T-cell (primary cell): ENCODE data around the gene IRF2. TPM values are rescaled to one million over a fixed set of nuclear protein-coding genes. Genes with fewer than 3 reads are reported as not detected.

Source experiments
- ATAC-seq, 4 experiments: fragments of 200-7000 bp in 3 of 4; fragments of 150-1000 bp in 1 of 4; cut with Tn5 transposase; replicated peaks in 1 of 4; 1 replicate in 3 of 4; 2 replicates in 1 of 4; pipeline ENCODE4 v1.10.0; 2021; ENCODE audit warnings: moderate library complexity in 3 of 4, mild to moderate bottlenecking in 2 of 4, moderate number of reproducible peaks in 1 of 4
- CTCF ChIA-PET, 2 donors: fragments of 300-600 bp; sonication (Branson Sonifier 250); formaldehyde crosslinking; loops; one replicate each; lab custom pipeline; 2022; ENCODE audit warnings: antibody characterized with exemption in 2 of 2; lab: Charles Lee
- POLR2A ChIA-PET, 2 donors: fragments of 300-600 bp; sonication (Branson Sonifier 250); formaldehyde crosslinking; loops; one replicate each; lab custom pipeline; 2022; ENCODE audit warnings: antibody characterized with exemption in 2 of 2; lab: Charles Lee
- DNase-seq, 35 experiments: peaks; one replicate each; pipeline versions ENCODE4 v3.0.0 to v3.0.0-alpha.2; 2013 to 2023
- H3K27ac ChIP-seq: one replicate; pipeline ENCODE4 v1.5.1; 2013; ENCODE audit warnings: low read length
- H3K27me3 ChIP-seq, 2 experiments: replicated peaks in 1 of 2; 1 replicate in 1 of 2; 2 replicates in 1 of 2; pipeline versions ENCODE4 v1.6.1 to v1.7.0; 2013; ENCODE audit warnings: low read length in 1 of 2, mixed read lengths in 1 of 2; ENCODE audit not compliant: control insufficient read depth in 2 of 2, insufficient read depth in 2 of 2; ENCODE audit errors: extremely low read depth in 1 of 2
- H3K36me3 ChIP-seq, 2 donors: 1 replicate in 1 of 2; 2 replicates in 1 of 2; pipeline versions ENCODE4 v1.6.1 to v1.7.0; 2013; ENCODE audit warnings: low read length in 1 of 2; ENCODE audit not compliant: control insufficient read depth in 2 of 2, insufficient read depth in 1 of 2; ENCODE audit errors: extremely low read depth in 1 of 2
- H3K4me1 ChIP-seq, 2 experiments: 1 replicate in 1 of 2; 2 replicates in 1 of 2; pipeline versions ENCODE4 v1.6.1 to v1.7.0; 2013; ENCODE audit warnings: low read length in 2 of 2, mixed read lengths in 1 of 2; ENCODE audit not compliant: insufficient read depth in 2 of 2, control insufficient read depth in 1 of 2; ENCODE audit errors: extremely low read depth in 1 of 2
- H3K4me3 ChIP-seq, 2 donors: 1 replicate in 1 of 2; 2 replicates in 1 of 2; pipeline versions ENCODE4 v1.5.1 to v1.7.0; 2013; ENCODE audit warnings: mild to moderate bottlenecking in 2 of 2, low read length in 1 of 2, moderate library complexity in 1 of 2; ENCODE audit not compliant: control insufficient read depth in 1 of 2; ENCODE audit errors: extremely low read depth in 1 of 2
- H3K9me3 ChIP-seq: 2 replicates; pipeline ENCODE4 v1.7.0; 2013
- H3K27ac Mint-ChIP-seq, 2 donors: one replicate each; pipeline ENCODE4 v1.8.0; 2020 to 2021; ENCODE audit warnings: mild to moderate bottlenecking in 2 of 2, mixed read lengths in 2 of 2
- H3K27me3 Mint-ChIP-seq, 2 donors: one replicate each; pipeline ENCODE4 v1.8.0; 2021 to 2022; ENCODE audit warnings: mixed read lengths in 2 of 2
- H3K36me3 Mint-ChIP-seq: one replicate; pipeline ENCODE4 v1.8.0; 2021; ENCODE audit warnings: mixed read lengths
- H3K4me1 Mint-ChIP-seq, 3 donors: one replicate each; pipeline ENCODE4 v1.8.0; 2020 to 2022; ENCODE audit warnings: mixed read lengths in 3 of 3, mild to moderate bottlenecking in 1 of 3
- H3K4me3 Mint-ChIP-seq, 3 donors: one replicate each; pipeline ENCODE4 v1.8.0; 2020 to 2022; ENCODE audit warnings: mild to moderate bottlenecking in 3 of 3, mixed read lengths in 3 of 3, moderate library complexity in 3 of 3
- H3K9me3 Mint-ChIP-seq, 3 donors: one replicate each; pipeline ENCODE4 v1.8.0; 2020 to 2022; ENCODE audit warnings: mixed read lengths in 3 of 3
- WGBS: methylation state at CpG from one replicate; pipeline ENCODE4 v1.1.5; 2013; ENCODE audit warnings: missing lambda C conversion rate; ENCODE audit not compliant: insufficient coverage; 5-methylcytosine and 5-hydroxymethylcytosine counted together
- total RNA-seq, 35 experiments: library from RNA in 6 of 35; stranded (reverse) in 6 of 35; fragments of 120-200 nt in 1 of 35; gene quantifications; one replicate each; pipeline versions ENCODE4 v1.2.1 to v1.2.4 and lab custom pipeline; 2013 to 2026

The IRF2 gene
- total RNA-seq, 5 donors from 2014 or later (not counting 1 experiment from before 2014, with no cell fraction given), result 45.5 to 73.4 (median 59.1) TPM

- ATAC-seq, result peak in 1 of 4 experiments; percentile 31
Measured at GRCh38 chr4:184409502-184409901, 64.8 kb downstream of the IRF2 start.

GRCh38 chr4:184408684-184409081 is 65.7 kb downstream of the IRF2 start:
- Mint-ChIP-seq H3K4me3 (peak overlapping the region in 1 of 3 donors; percentile 63), H3K27me3 (no peaks in the 10 kb centered on the region), H3K9me3 (no peaks in the 10 kb centered on the region), H3K27ac (peak overlapping the region; percentile 94 to 95), H3K4me1 (peaks cover 53 to 65% (median 57%) of the 10 kb centered on the region in 3 donors), H3K36me3 (peaks cover 58% of the 10 kb centered on the region)
- Histone ChIP-seq H3K36me3 (peaks cover 6 to 67% of the 10 kb centered on the region in 2 donors), H3K9me3 (no peaks in the 10 kb centered on the region), H3K4me3 (no peak overlapping the region), H3K27me3 (no peaks in the 10 kb centered on the region), H3K4me1 (peaks cover 14 to 28% of the 10 kb centered on the region in 2 experiments), H3K27ac (peak overlapping the region; percentile 62)
- CTCF ChIA-PET, result interaction anchor here in 1 of 2 donors (0.6 kb wide), 1 partner anchor 168 kb away, joined by 6 read pairs; no protein-coding TSS in a partner anchor
- ATAC-seq (no peak), DNase-seq (no peak)
- POLR2A ChIA-PET, result interaction anchor here in 1 of 2 donors (0.6 kb wide), 1 partner anchor 44 kb away, joined by 14 read pairs; no protein-coding TSS in a partner anchor
- 88% methylated on average over 3 of the region's 3 CpGs for WGBS

More at GRCh38 chr4:184409502-184409901, 64.8 kb downstream of the IRF2 start:
- H3K27me3 ChIP-seq, result no peaks in the 10 kb centered on the region
- Mint-ChIP-seq H3K27me3 (no peaks in the 10 kb centered on the region), H3K4me1 (peaks cover 59 to 73% (median 65%) of the 10 kb centered on the region in 3 donors), H3K4me3 (peak overlapping the region; percentile 44 to 63 (median 50)), H3K36me3 (peaks cover 56% of the 10 kb centered on the region), H3K9me3 (no peaks in the 10 kb centered on the region), H3K27ac (peak overlapping the region; percentile 94 to 95)
- POLR2A ChIA-PET, result interaction anchor here (0.6 to 0.7 kb wide), 2 partner anchors 29 to 1778 kb away, joined by 4 to 9 read pairs; no protein-coding TSS in a partner anchor
- H3K9me3 ChIP-seq, result no peaks in the 10 kb centered on the region
- H3K27ac ChIP-seq, result peak overlapping the region; percentile 62
- CTCF ChIA-PET, result interaction anchor here (0.6 to 0.9 kb wide), 4 partner anchors 22 to 809 kb away, joined by 3 to 5 read pairs (median 4); no protein-coding TSS in a partner anchor
- H3K4me1 ChIP-seq, result peaks cover 14 to 31% of the 10 kb centered on the region in 2 experiments
- peaks cover 6 to 66% of the 10 kb centered on the region in 2 donors for H3K36me3 ChIP-seq
- WGBS, result 69% methylated on average over 7 of the region's 9 CpGs
- no peak for DNase-seq
- no peak overlapping the region for H3K4me3 ChIP-seq

DNA sequence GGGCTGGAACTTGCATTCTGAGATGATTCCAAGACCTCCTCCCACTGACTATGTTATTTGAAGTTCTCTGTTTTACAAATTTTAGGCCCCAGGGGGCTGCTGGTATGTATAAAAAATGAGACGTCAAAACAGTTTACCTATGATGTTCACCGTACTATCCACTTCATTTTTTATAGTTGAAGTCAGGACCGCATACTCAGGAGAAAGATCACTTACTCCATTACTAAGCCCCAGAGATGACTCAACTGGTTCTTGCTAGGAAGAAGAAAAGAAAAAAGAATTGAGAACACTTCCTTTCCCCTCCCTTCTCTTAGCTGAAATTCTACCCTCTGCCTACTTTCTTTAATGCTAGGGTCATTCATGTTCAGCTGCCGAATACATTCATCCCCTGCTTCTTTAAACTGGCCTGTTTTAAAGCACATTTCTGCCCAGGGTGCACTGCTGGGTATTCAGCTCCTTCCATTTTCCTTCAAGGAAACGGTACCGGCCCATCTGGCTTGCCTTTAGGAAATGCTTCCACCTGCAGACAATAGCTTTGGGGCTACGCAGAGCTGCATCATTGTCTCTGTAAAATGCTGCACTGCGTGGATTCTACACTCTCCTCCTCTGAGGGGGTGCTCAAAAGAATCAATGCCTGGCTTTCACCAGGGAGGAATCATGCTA is 66.2 kb downstream of the IRF2 start:
- no peak overlapping the region for H3K4me3 ChIP-seq
- Mint-ChIP-seq H3K27ac (peak overlapping the region; percentile 94 to 95), H3K4me3 (no peak overlapping the region), H3K4me1 (peaks cover 48 to 62% (median 57%) of the 10 kb centered on the region in 3 donors), H3K9me3 (no peaks in the 10 kb centered on the region), H3K27me3 (no peaks in the 10 kb centered on the region), H3K36me3 (peaks cover 57% of the 10 kb centered on the region)
- CTCF ChIA-PET, result no interaction called here
- ATAC-seq (no peak), DNase-seq (no peak)
- POLR2A ChIA-PET, result interaction anchor here in 1 of 2 donors (0.6 kb wide), 1 partner anchor 45 kb away, joined by 14 read pairs; no protein-coding TSS in a partner anchor
- peaks cover 14 to 27% of the 10 kb centered on the region in 2 experiments for H3K4me1 ChIP-seq
- H3K9me3 ChIP-seq, result no peaks in the 10 kb centered on the region
- peak overlapping the region; percentile 12 for H3K27ac ChIP-seq
- 100% methylated on average over 5 of the region's 8 CpGs for WGBS
- peaks cover 6 to 67% of the 10 kb centered on the region in 2 donors for H3K36me3 ChIP-seq
- no peaks in the 10 kb centered on the region for H3K27me3 ChIP-seq

GRCh38 chr4:184406958-184407391 is 67.4 kb downstream of the IRF2 start:
- H3K4me3 ChIP-seq, result no peak overlapping the region
- no peaks in the 10 kb centered on the region for H3K27me3 ChIP-seq
- peaks cover 12 to 69% of the 10 kb centered on the region in 2 donors for H3K36me3 ChIP-seq
- POLR2A ChIA-PET, result no interaction called here
- Mint-ChIP-seq H3K9me3 (no peaks in the 10 kb centered on the region), H3K4me1 (peaks cover 45 to 56% (median 53%) of the 10 kb centered on the region in 3 donors), H3K27ac (peak overlapping the region in 1 of 2 donors; percentile 94), H3K4me3 (no peak overlapping the region), H3K36me3 (peaks cover 61% of the 10 kb centered on the region), H3K27me3 (no peaks in the 10 kb centered on the region)
- CTCF ChIA-PET, result interaction anchor here in 1 of 2 donors (0.6 kb wide), 1 partner anchor 95 kb away, joined by 3 read pairs; no protein-coding TSS in a partner anchor
- ATAC-seq (no peak), DNase-seq (no peak)
- H3K27ac ChIP-seq, result no peak overlapping the region
- no peaks in the 10 kb centered on the region for H3K9me3 ChIP-seq
- H3K4me1 ChIP-seq, result peaks cover 14 to 27% of the 10 kb centered on the region in 2 experiments
- 88% methylated on average over 3 of the region's 6 CpGs for WGBS

DNA sequence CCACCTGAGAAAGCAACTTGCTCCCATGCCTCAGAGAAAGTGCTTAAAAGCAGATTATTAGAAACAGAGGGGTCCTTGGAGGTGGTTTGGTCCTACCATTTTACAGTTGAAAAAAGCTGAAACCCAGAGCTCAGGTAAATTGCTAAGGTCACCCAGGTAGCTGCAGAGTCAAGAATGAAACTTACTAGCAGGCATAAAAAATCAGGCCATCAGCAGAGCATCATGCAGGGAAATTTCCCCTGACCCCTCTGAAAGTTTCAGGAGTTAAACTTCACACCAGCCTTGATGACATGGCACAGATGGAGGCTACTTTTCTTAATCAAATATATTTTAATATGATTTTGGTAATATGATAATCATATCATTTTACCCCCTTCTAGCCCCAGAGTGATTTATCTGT is 70.3 kb downstream of the IRF2 start:
- Histone ChIP-seq H3K4me3 (no peak overlapping the region), H3K9me3 (no peaks in the 10 kb centered on the region), H3K4me1 (peaks cover 4 to 13% of the 10 kb centered on the region in 2 experiments), H3K36me3 (peaks cover 14 to 92% of the 10 kb centered on the region in 2 donors), H3K27ac (no peak overlapping the region), H3K27me3 (no peaks in the 10 kb centered on the region)
- peaks cover 77% of the 10 kb centered on the region for H3K36me3 Mint-ChIP-seq
- no peaks in the 10 kb centered on the region for H3K9me3 Mint-ChIP-seq
- H3K27me3 Mint-ChIP-seq, result no peaks in the 10 kb centered on the region
- ATAC-seq, result no peak
- H3K4me1 Mint-ChIP-seq, result peaks cover 25 to 33% (median 32%) of the 10 kb centered on the region in 3 donors
- no peak for DNase-seq
- CTCF ChIA-PET, result no interaction called here
- peak overlapping the region in 1 of 2 donors; percentile 22 for H3K27ac Mint-ChIP-seq
- POLR2A ChIA-PET, result no interaction called here
- H3K4me3 Mint-ChIP-seq, result no peak overlapping the region

DNA sequence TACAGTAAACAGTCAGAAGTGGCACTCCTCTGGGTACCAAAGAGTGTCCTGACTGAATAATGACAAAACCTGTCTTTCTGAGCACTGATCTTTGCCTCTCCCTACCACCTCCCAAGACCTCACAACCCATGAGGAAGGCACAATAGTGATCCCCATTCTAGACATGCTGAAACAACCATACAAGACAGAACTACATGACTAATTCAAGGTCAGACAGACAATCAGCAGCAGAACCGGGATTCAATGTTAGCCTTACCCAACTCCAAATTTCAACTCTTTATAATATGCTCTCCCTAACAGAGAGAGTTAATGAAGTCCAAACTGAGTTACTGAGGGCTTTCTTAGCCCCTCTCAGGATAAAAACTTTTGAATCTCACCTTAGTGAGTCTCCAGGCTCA is 71.0 kb downstream of the IRF2 start:
- no peak overlapping the region for H3K4me3 ChIP-seq
- no peaks in the 10 kb centered on the region for H3K27me3 Mint-ChIP-seq
- 83% methylated on average over 1 of the region's 1 CpG for WGBS
- H3K4me3 Mint-ChIP-seq, result no peak overlapping the region
- peaks cover 0 to 6% of the 10 kb centered on the region in 2 experiments for H3K4me1 ChIP-seq
- no peaks in the 10 kb centered on the region for H3K9me3 ChIP-seq
- H3K27ac Mint-ChIP-seq, result peak overlapping the region in 1 of 2 donors; percentile 19
- DNase-seq (no peak), ATAC-seq (no peak)
- H3K4me1 Mint-ChIP-seq, result peaks cover 19 to 29% (median 26%) of the 10 kb centered on the region in 3 donors
- peaks cover 19 to 91% of the 10 kb centered on the region in 2 donors for H3K36me3 ChIP-seq
- peaks cover 79% of the 10 kb centered on the region for H3K36me3 Mint-ChIP-seq
- ChIA-PET CTCF (no interaction called here), POLR2A (no interaction called here)
- H3K9me3 Mint-ChIP-seq, result no peaks in the 10 kb centered on the region
- H3K27ac ChIP-seq, result no peak overlapping the region
- H3K27me3 ChIP-seq, result no peaks in the 10 kb centered on the region
